HepG2 (cell line): ENCODE measurements around the gene MAP4K3. TPM values are rescaled to one million over a fixed set of nuclear protein-coding genes. Genes with fewer than 3 reads are reported as not detected.

ENCODE experiments used
- BHLHE40 ChIP-seq: IDR thresholded peaks from 2 replicates; pipeline ENCODE4 v1.6.1; 2011; ENCODE audit warnings: low read length, improper control_type of control experiment
- CHD4 ChIP-seq: fragments of 200-600 bp; sonication (generic); IDR thresholded peaks from 2 replicates; pipeline ENCODE4 v1.7.0; 2017; ENCODE audit warnings: mild to moderate bottlenecking, low read length, borderline replicate concordance
- DBP ChIP-seq: sonication (generic); formaldehyde crosslinking; IDR thresholded peaks from 2 replicates; pipeline ENCODE4 v1.4.0; 2020; ENCODE audit warnings: missing genetic modification reagents; ENCODE audit errors: not compliant biosample characterization
- ELF1 ChIP-seq: sonication (generic); formaldehyde crosslinking; IDR thresholded peaks from 2 replicates; pipeline ENCODE4 v1.4.0; 2020; ENCODE audit warnings: missing genetic modification reagents
- FOXP1 ChIP-seq, 2 experiments: fragments of 450-650 bp in 1 of 2; IDR thresholded peaks; 2 replicates each; pipeline ENCODE4 v1.6.1; 2017 to 2018; ENCODE audit warnings: antibody characterized with exemption in 1 of 2
- HDAC6 ChIP-seq: fragments of 200-600 bp; sonication (generic); IDR thresholded peaks from 2 replicates; pipeline ENCODE4 v1.7.0; 2017; ENCODE audit warnings: mild to moderate bottlenecking, antibody characterized with exemption, low read length, low read depth
- HIVEP1 ChIP-seq: sonication (generic); formaldehyde crosslinking; IDR thresholded peaks from 2 replicates; pipeline ENCODE4 v1.4.0; 2020; ENCODE audit warnings: mild to moderate bottlenecking, missing genetic modification reagents
- IRX3 ChIP-seq: sonication (generic); formaldehyde crosslinking; IDR thresholded peaks from 2 replicates; pipeline ENCODE4 v1.8.1; 2023; ENCODE audit warnings: mild to moderate bottlenecking, low read depth, missing genetic modification reagents, borderline replicate concordance
- KDM1A ChIP-seq: IDR thresholded peaks from 2 replicates; pipeline ENCODE4 v1.6.1; 2016; ENCODE audit warnings: missing compliant biosample characterization
- KDM4B ChIP-seq: sonication (generic); formaldehyde crosslinking; IDR thresholded peaks from 2 replicates; pipeline ENCODE4 v1.4.0; 2020; ENCODE audit warnings: missing genetic modification reagents
- KMT2B ChIP-seq: IDR thresholded peaks from 2 replicates; pipeline ENCODE4 v1.6.1; 2016; ENCODE audit warnings: missing genetic modification reagents, missing compliant biosample characterization
- SETDB1 ChIP-seq: sonication (generic); formaldehyde crosslinking; IDR thresholded peaks from 2 replicates; pipeline ENCODE4 v1.5.1; 2020; ENCODE audit warnings: missing genetic modification reagents, mild to moderate bottlenecking, borderline replicate concordance
- STAG1 ChIP-seq: sonication (generic); formaldehyde crosslinking; IDR thresholded peaks from 2 replicates; pipeline ENCODE4 v1.4.0; 2020; ENCODE audit warnings: missing genetic modification reagents
- TEAD3 ChIP-seq: optimal IDR thresholded peaks from 2 replicates; pipeline ENCODE3; 2016; ENCODE audit warnings: borderline replicate concordance
- ZBTB49 ChIP-seq: sonication (generic); formaldehyde crosslinking; IDR thresholded peaks from 2 replicates; pipeline ENCODE4 v1.4.0; 2020; ENCODE audit warnings: missing genetic modification reagents, borderline replicate concordance
- ZFX ChIP-seq: sonication (generic); formaldehyde crosslinking; IDR thresholded peaks from 2 replicates; pipeline ENCODE4 v1.4.0; 2020; ENCODE audit warnings: mild to moderate bottlenecking, low read depth, missing genetic modification reagents, moderate library complexity
- ZNF18 ChIP-seq: sonication (generic); formaldehyde crosslinking; IDR thresholded peaks from 2 replicates; pipeline ENCODE4 v1.8.0; 2022; ENCODE audit warnings: mild to moderate bottlenecking, missing genetic modification reagents; ENCODE audit not compliant: insufficient replicate concordance
- ZNF205 ChIP-seq: IDR thresholded peaks from 2 replicates; pipeline ENCODE4 v1.6.1; 2018; ENCODE audit warnings: missing biosample characterization, missing genetic modification reagents
- ZNF629 ChIP-seq: sonication (generic); formaldehyde crosslinking; conservative IDR thresholded peaks from 2 replicates; pipeline ENCODE4 v1.5.0; 2020; ENCODE audit warnings: missing genetic modification reagents
- ZNF674 ChIP-seq: sonication (generic); formaldehyde crosslinking; IDR thresholded peaks from 2 replicates; pipeline ENCODE4 v1.5.0; 2020; ENCODE audit warnings: low read depth, mild to moderate bottlenecking, missing genetic modification reagents
- ZNF710 ChIP-seq: sonication (generic); formaldehyde crosslinking; IDR thresholded peaks from 2 replicates; pipeline ENCODE4 v1.5.0; 2020; ENCODE audit warnings: mild to moderate bottlenecking, missing genetic modification reagents, borderline replicate concordance
- ZNF790 ChIP-seq: sonication (generic); formaldehyde crosslinking; IDR thresholded peaks from 2 replicates; pipeline ENCODE4 v1.8.0; 2022; ENCODE audit warnings: missing genetic modification reagents, mild to moderate bottlenecking, borderline replicate concordance
- polyA plus RNA-seq, 8 experiments: library from polyadenylated mRNA; depleted of rRNA in 3 of 8; stranded (reverse) in 7 of 8; unstranded in 1 of 8; fragments of >200 nt; fragmentation: Illumina TruSeq in 4 of 8; extraction: Trizol in 4 of 8; gene quantifications; 2 replicates each; pipeline versions ENCODE4 v1.2.1 to v1.2.3, GENCODE V29; 2011 to 2016; ENCODE audit warnings: low read depth in 4 of 8, missing spikeins in 1 of 8, mixed read lengths in 1 of 8; ENCODE audit not compliant: insufficient read depth in 1 of 8
- total RNA-seq, 5 experiments: library from RNA; depleted of rRNA; stranded (reverse); fragments of >200 nt; fragmentation: Illumina TruSeq; extraction: Trizol; gene quantifications; 2 replicates each; pipeline ENCODE4 v1.2.3, GENCODE V29; 2016; ENCODE audit warnings: low read depth in 1 of 5

Gene MAP4K3
- total and polyA plus RNA-seq, 2 of the 13 experiments (the other 11 are each of a cell fraction or from before 2014, with no cell fraction given) = 45.9 to 53.2 TPM

- no peak for TF ChIP-seq SETDB1
- no peak for TF ChIP-seq CHD4
- peak; percentile 60 for TF ChIP-seq TEAD3
- peak; percentile 88 for TF ChIP-seq ZFX (CRISPR knock-in tag)
- TF ChIP-seq ZNF205 = 0 out of 2 replicates have a peak, but pooled peaks have one; percentile 20
- TF ChIP-seq ZNF629 (CRISPR knock-in tag) = 0 out of 2 replicates have a peak, but pooled peaks have one; percentile 14
- 0 out of 2 replicates have a peak, but pooled peaks have one; percentile 49 for TF ChIP-seq ELF1
- 0 out of 2 replicates have a peak, but pooled peaks have one; percentile 79 for TF ChIP-seq ZNF674 (CRISPR knock-in tag)
- peak; percentile 34; the same call in 1 of the 2 replicates for TF ChIP-seq KDM4B
- TF ChIP-seq HDAC6 = no peak
- peak; percentile 4 for TF ChIP-seq ZNF18 (CRISPR knock-in tag)
- no peak for TF ChIP-seq DBP (CRISPR knock-in tag)
- peak; percentile 2; the same call in 1 of the 2 replicates for TF ChIP-seq STAG1 (CRISPR knock-in tag)
- peak; percentile 57 for TF ChIP-seq KMT2B
- no peak; the same call in 1 of the 2 replicates for TF ChIP-seq IRX3
- no peak for TF ChIP-seq ZBTB49 (CRISPR knock-in tag)
- TF ChIP-seq FOXP1 (IDR thresholded peaks at IDR 0.05) = no peak
- TF ChIP-seq FOXP1 (CRISPR knock-in tag; IDR thresholded peaks at IDR 0.05) = no peak
- TF ChIP-seq ZNF710 (CRISPR knock-in tag) = peak; percentile 56; the same call in 1 of the 2 replicates
- 0 out of 2 replicates have a peak, but pooled peaks have one; percentile 27 for TF ChIP-seq HIVEP1 (CRISPR knock-in tag)
- TF ChIP-seq BHLHE40 = peak; percentile 66; the same call in 1 of the 2 replicates
- TF ChIP-seq KDM1A = no peak
- TF ChIP-seq ZNF790 = 0 out of 2 replicates have a peak, but pooled peaks have one; percentile 54
These were observed 624 bp upstream of the MAP4K3 start (continued) for GRCh38 chr2:39437522-39438296.
